K562 (cell line): ENCODE results near the gene ACBD4. TPM values are rescaled to one million over a fixed set of nuclear protein-coding genes. Genes with fewer than 3 reads are reported as not detected.

Experiments
- CHD1 ChIP-seq: fragments of 200-600 bp; sonication (generic); IDR thresholded peaks from one replicate; pipeline ENCODE4 v1.6.1; 2012; ENCODE audit warnings: mild to moderate bottlenecking, moderate library complexity, low read length, inconsistent platforms
- FOSL1 ChIP-seq: fragments of 200-800 bp; sonication (Bioruptor generic); conservative IDR thresholded peaks from 2 replicates; pipeline ENCODE4 v1.6.1; 2016; ENCODE audit warnings: missing genetic modification characterization, missing compliant biosample characterization
- GTF3C2 ChIP-seq: IDR thresholded peaks from 3 replicates; pipeline ENCODE4 v1.6.1; 2011; ENCODE audit warnings: borderline replicate concordance, mild to moderate bottlenecking, moderate library complexity; ENCODE audit not compliant: insufficient read length; ENCODE audit errors: extremely low read depth
- HDAC2 ChIP-seq: fragments of 450-650 bp; IDR thresholded peaks from 2 replicates; pipeline ENCODE4 v1.6.1; 2016; ENCODE audit warnings: mild to moderate bottlenecking
- JUND ChIP-seq, 2 experiments: IDR thresholded peaks; 2 replicates in 1 of 2; 3 replicates in 1 of 2; pipeline ENCODE4 v1.6.1; 2011; ENCODE audit warnings: borderline replicate concordance in 2 of 2, low read depth in 2 of 2, low read length in 2 of 2, improper control_type of control experiment in 1 of 2, missing biosample characterization in 1 of 2, missing genetic modification characterization in 1 of 2, missing genetic modification reagents in 1 of 2
- MBD2 ChIP-seq: sonication (generic); IDR thresholded peaks from 2 replicates; pipeline ENCODE4 v1.6.1; 2016; ENCODE audit warnings: low read depth, borderline replicate concordance
- ZFX ChIP-seq: sonication (generic); formaldehyde crosslinking; IDR thresholded peaks from 2 replicates; pipeline ENCODE4 v1.8.0; 2022; ENCODE audit warnings: mild to moderate bottlenecking, missing genetic modification reagents, moderate library complexity
- ZNF586 ChIP-seq: fragments of 450-650 bp; formaldehyde crosslinking; conservative IDR thresholded peaks from 2 replicates; pipeline ENCODE4 v1.4.0; 2020; ENCODE audit warnings: mild to moderate bottlenecking, moderate library complexity
- ZNF668 ChIP-seq: fragments of 250-450 bp; sonication (Bioruptor Pico); IDR thresholded peaks from 2 replicates; pipeline ENCODE4 v1.8.0; 2022; ENCODE audit warnings: mild to moderate bottlenecking, inconsistent platforms
- ZNF695 ChIP-seq: fragments of 450-650 bp; formaldehyde crosslinking; IDR thresholded peaks from 2 replicates; pipeline ENCODE4 v1.4.0; 2020; ENCODE audit warnings: mild to moderate bottlenecking, moderate library complexity
- polyA plus RNA-seq, 8 experiments: library from polyadenylated mRNA; depleted of rRNA in 4 of 8; stranded (reverse) in 5 of 8; unstranded in 3 of 8; fragments of >200 nt; fragmentation: Nextera tagmentation in 2 of 8; fragmentation: Illumina TruSeq in 1 of 8; extraction: Ambion mirVana in 2 of 8; extraction: Trizol in 1 of 8; gene quantifications; 2 replicates each; pipeline versions ENCODE4 v1.2.1 to v1.2.3, GENCODE V29; 2011 to 2014; ENCODE audit warnings: inconsistent platforms in 1 of 8, missing spikeins in 1 of 8
- total RNA-seq, 7 experiments: library from RNA; depleted of rRNA in 6 of 7; stranded (reverse); fragments of >200 nt in 6 of 7; fragmentation: Illumina TruSeq in 2 of 7; extraction: Trizol in 2 of 7; gene quantifications; 2 replicates each; pipeline versions ENCODE4 v1.2.1 to v1.2.3, GENCODE V29; 2011 to 2021; ENCODE audit warnings: low replicate concordance in 1 of 7

Gene ACBD4
- total and polyA plus RNA-seq, 9 of the 15 experiments (the other 6 are each of a cell fraction or from before 2014, with no cell fraction given): 0.14 to 6.9 (median 4.6) TPM

GRCh38 chr17:45143094-45143670 lies 7.7 kb downstream of the ACBD4 start (continued):
- TF ChIP-seq GTF3C2 (no peak), JUND (IDR thresholded peaks at IDR 0.05; ENCODE audit: borderline replicate concordance, low read depth, low read length) (no peak), JUND (tag; IDR thresholded peaks at IDR 0.05; ENCODE audit: borderline replicate concordance, low read depth, low read length) (no peak), ZNF586 (no peak), ZNF668 (no peak), FOSL1 (tag) (no peak), MBD2 (no peak), CHD1 (no peak), ZFX (CRISPR knock-in tag) (no peak), HDAC2 (no peak), ZNF695 (no peak)
